Measurements from ENCODE around the gene OTUD3.

The OTUD3 gene

DNA sequence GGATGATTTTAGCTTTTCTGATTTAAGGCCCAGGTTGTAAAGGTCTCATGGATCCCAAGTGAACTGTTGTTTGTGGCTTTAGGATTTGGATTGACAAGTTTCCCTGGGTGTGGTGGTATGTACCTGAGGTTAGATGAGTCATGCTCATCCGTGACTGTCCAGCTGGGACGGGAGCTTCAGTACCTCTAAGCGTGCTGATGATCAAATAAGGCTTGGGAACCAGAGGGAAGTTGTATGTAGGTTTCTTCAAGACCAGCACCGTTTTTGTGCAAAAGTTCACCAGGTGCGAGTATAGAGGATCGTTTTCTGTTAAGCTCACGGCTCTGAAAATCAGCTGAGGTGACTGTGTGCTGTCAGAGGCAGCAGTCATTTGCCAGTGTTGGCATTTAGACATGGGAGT is 21.4 kb downstream of the OTUD3 start:
- Histone ChIP-seq H2BK15ac (ENCODE audit: low read length) (no peak overlapping the region), H3K4me1 (ENCODE audit: control insufficient read depth in 2 of 2, insufficient read depth in 1 of 2, low read depth in 1 of 2, low read length in 2 of 2) (no peaks in the 10 kb centered on the region), H2BK120ac (ENCODE audit: low read depth, low read length) (no peak overlapping the region), H2BK12ac (ENCODE audit: low read length) (no peak overlapping the region), H2BK5ac (ENCODE audit: low read length) (no peak overlapping the region), H2AK5ac (ENCODE audit: low read depth, low read length) (no peak overlapping the region), H3K23ac (ENCODE audit: low read depth, low read length, poor library complexity) (no peak overlapping the region), H3K4me2 (ENCODE audit: insufficient read depth, low read length, poor library complexity, severe bottlenecking) (no peak overlapping the region), H3K9ac (ENCODE audit: low read depth, low read length, poor library complexity) (no peak overlapping the region), H3K79me1 (ENCODE audit: low read depth, low read length) (no peaks in the 10 kb centered on the region), H3K27ac (replicated peaks; ENCODE audit: low read length) (no peak overlapping the region), H4K8ac (ENCODE audit: low read depth, low read length) (no peak overlapping the region), H3K4ac (ENCODE audit: low read length) (no peak overlapping the region), H3K4me3 (ENCODE audit: low read length in 2 of 2) (no peak overlapping the region), H3K9me3 (replicated peaks in 1 of 2; ENCODE audit: control insufficient read depth in 2 of 2, insufficient read depth in 1 of 2, low read depth in 1 of 2, low read length in 2 of 2) (no peaks in the 10 kb centered on the region), H3K36me3 (replicated peaks in 1 of 2; ENCODE audit: control insufficient read depth in 2 of 2, insufficient read depth in 2 of 2, low read length in 2 of 2) (peaks cover 25 to 98% of the 10 kb centered on the region in 2 donors), H3K14ac (ENCODE audit: low read length) (no peak overlapping the region), H3K27me3 (ENCODE audit: control insufficient read depth in 3 of 3, insufficient read depth in 3 of 3, low read depth in 1 of 3, low read length in 3 of 3) (no peaks in the 10 kb centered on the region), H2AFZ (ENCODE audit: low read length) (no peak overlapping the region), H4K91ac (ENCODE audit: low read depth, low read length, poor library complexity) (no peak overlapping the region), H3K18ac (ENCODE audit: low read length) (no peak overlapping the region)
- no peak for DNase-seq (ENCODE audit: low spot score)
- no CpG with 5 or more reads among the region's 7 CpGs for WGBS, 2 donors (ENCODE audit: extremely low coverage in 2 of 2, insufficient read length in 2 of 2, insufficient replicate concordance in 1 of 2)

DNA sequence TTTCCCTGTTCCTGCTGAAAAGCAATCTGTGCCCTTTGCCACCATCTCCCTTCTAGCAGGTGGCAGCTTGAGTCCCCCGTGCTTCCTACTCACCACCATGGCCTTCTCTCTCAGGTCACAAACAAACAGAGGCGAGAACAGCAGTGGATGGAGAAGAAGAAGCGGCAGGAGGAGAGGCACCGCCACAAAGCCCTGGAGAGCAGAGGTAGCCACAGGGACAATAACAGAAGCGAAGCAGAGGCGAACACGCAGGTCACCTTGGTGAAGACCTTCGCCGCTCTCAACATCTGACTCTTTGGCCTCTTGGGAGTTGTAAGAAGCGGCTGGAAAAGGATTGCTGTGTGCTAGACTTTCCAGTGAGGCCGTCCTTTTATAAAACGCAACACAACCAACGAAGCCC is 25.3 kb downstream of the OTUD3 start:
- Histone ChIP-seq H2AK5ac (ENCODE audit: low read depth, low read length) (no peak overlapping the region), H4K91ac (ENCODE audit: low read depth, low read length, poor library complexity) (no peak overlapping the region), H3K4me1 (ENCODE audit: control insufficient read depth in 2 of 2, insufficient read depth in 1 of 2, low read depth in 1 of 2, low read length in 2 of 2) (no peaks in the 10 kb centered on the region), H3K27ac (replicated peaks; ENCODE audit: low read length) (peak overlapping the region; percentile 11), H2BK120ac (ENCODE audit: low read depth, low read length) (no peak overlapping the region), H2BK5ac (ENCODE audit: low read length) (no peak overlapping the region), H3K36me3 (replicated peaks in 1 of 2; ENCODE audit: control insufficient read depth in 2 of 2, insufficient read depth in 2 of 2, low read length in 2 of 2) (peaks cover 37 to 96% of the 10 kb centered on the region in 2 donors), H3K18ac (ENCODE audit: low read length) (no peak overlapping the region), H2BK12ac (ENCODE audit: low read length) (no peak overlapping the region), H3K79me1 (ENCODE audit: low read depth, low read length) (no peaks in the 10 kb centered on the region), H3K9ac (ENCODE audit: low read depth, low read length, poor library complexity) (no peak overlapping the region), H3K14ac (ENCODE audit: low read length) (no peak overlapping the region), H2AFZ (ENCODE audit: low read length) (no peak overlapping the region), H2BK15ac (ENCODE audit: low read length) (no peak overlapping the region), H3K23ac (ENCODE audit: low read depth, low read length, poor library complexity) (no peak overlapping the region), H3K4me2 (ENCODE audit: insufficient read depth, low read length, poor library complexity, severe bottlenecking) (no peak overlapping the region), H3K9me3 (replicated peaks in 1 of 2; ENCODE audit: control insufficient read depth in 2 of 2, insufficient read depth in 1 of 2, low read depth in 1 of 2, low read length in 2 of 2) (no peaks in the 10 kb centered on the region), H3K4me3 (ENCODE audit: low read length in 2 of 2) (no peak overlapping the region), H3K4ac (ENCODE audit: low read length) (no peak overlapping the region), H3K27me3 (ENCODE audit: control insufficient read depth in 3 of 3, insufficient read depth in 3 of 3, low read depth in 1 of 3, low read length in 3 of 3) (no peaks in the 10 kb centered on the region), H4K8ac (ENCODE audit: low read depth, low read length) (no peak overlapping the region)
- no peak for DNase-seq (ENCODE audit: low spot score)
- WGBS, 2 donors (ENCODE audit: extremely low coverage in 2 of 2, insufficient read length in 2 of 2, insufficient replicate concordance in 1 of 2) = no CpG with 5 or more reads among the region's 13 CpGs

DNA sequence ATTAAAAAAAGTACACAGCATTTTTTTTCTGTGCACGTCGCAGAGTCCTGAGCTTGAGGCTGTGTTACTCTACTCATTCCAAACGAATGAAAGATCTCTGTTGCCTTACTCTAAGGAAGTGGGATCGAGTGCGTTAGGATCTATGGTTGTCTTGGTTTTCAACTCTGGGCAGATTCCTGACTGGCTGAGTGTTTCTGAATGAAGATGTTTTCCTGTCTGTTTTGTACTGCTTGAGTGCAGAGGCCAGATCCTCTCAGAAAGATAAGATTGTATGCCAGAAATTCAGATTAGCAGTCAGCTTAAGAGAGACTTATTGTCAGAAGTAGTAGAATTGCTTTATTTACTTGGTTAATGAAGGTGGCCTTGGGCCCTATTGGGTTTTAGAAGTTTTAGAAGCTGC is 27.2 kb downstream of the OTUD3 start:
- Histone ChIP-seq H3K27ac (replicated peaks; ENCODE audit: low read length) (no peak overlapping the region), H2BK120ac (ENCODE audit: low read depth, low read length) (no peak overlapping the region), H3K18ac (ENCODE audit: low read length) (no peak overlapping the region), H4K91ac (ENCODE audit: low read depth, low read length, poor library complexity) (no peak overlapping the region), H3K36me3 (replicated peaks in 1 of 2; ENCODE audit: control insufficient read depth in 2 of 2, insufficient read depth in 2 of 2, low read length in 2 of 2) (peaks cover 36 to 95% of the 10 kb centered on the region in 2 donors), H2BK15ac (ENCODE audit: low read length) (no peak overlapping the region), H2BK12ac (ENCODE audit: low read length) (no peak overlapping the region), H3K14ac (ENCODE audit: low read length) (no peak overlapping the region), H3K27me3 (ENCODE audit: control insufficient read depth in 3 of 3, insufficient read depth in 3 of 3, low read depth in 1 of 3, low read length in 3 of 3) (no peaks in the 10 kb centered on the region), H2AFZ (ENCODE audit: low read length) (no peak overlapping the region), H3K4me3 (ENCODE audit: low read length in 2 of 2) (no peak overlapping the region), H3K9ac (ENCODE audit: low read depth, low read length, poor library complexity) (no peak overlapping the region), H3K9me3 (replicated peaks in 1 of 2; ENCODE audit: control insufficient read depth in 2 of 2, insufficient read depth in 1 of 2, low read depth in 1 of 2, low read length in 2 of 2) (no peaks in the 10 kb centered on the region), H3K4me1 (ENCODE audit: control insufficient read depth in 2 of 2, insufficient read depth in 1 of 2, low read depth in 1 of 2, low read length in 2 of 2) (no peaks in the 10 kb centered on the region), H3K4ac (ENCODE audit: low read length) (no peak overlapping the region), H3K79me1 (ENCODE audit: low read depth, low read length) (no peaks in the 10 kb centered on the region), H3K23ac (ENCODE audit: low read depth, low read length, poor library complexity) (no peak overlapping the region), H2AK5ac (ENCODE audit: low read depth, low read length) (no peak overlapping the region), H3K4me2 (ENCODE audit: insufficient read depth, low read length, poor library complexity, severe bottlenecking) (no peak overlapping the region), H2BK5ac (ENCODE audit: low read length) (no peak overlapping the region), H4K8ac (ENCODE audit: low read depth, low read length) (no peak overlapping the region)
- WGBS, 2 donors (ENCODE audit: extremely low coverage in 2 of 2, insufficient read length in 2 of 2, insufficient replicate concordance in 1 of 2) = no CpG with 5 or more reads among the region's 5 CpGs
- DNase-seq (ENCODE audit: low spot score) = no peak

DNA sequence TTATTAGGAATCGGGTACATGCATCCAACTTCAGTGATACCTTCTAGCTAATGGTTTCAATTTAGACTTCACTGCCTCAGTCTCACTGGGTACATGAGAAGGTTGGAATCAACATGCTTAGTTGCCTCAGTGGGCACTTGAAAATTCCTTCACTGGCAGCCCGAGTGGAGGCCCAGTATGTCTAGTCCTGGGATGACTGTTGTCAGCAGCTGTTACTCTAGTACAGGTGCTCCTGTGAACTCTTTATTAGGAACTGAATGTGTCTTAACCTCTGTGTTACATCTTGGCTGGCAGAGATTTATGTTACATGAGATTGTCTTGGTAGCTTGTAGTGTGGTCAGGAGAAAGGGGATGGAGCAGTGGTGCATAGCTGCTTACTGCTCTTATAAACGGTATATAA is 27.8 kb downstream of the OTUD3 start:
- Histone ChIP-seq H3K14ac (ENCODE audit: low read length) (no peak overlapping the region), H3K27ac (replicated peaks; ENCODE audit: low read length) (no peak overlapping the region), H3K4me1 (ENCODE audit: control insufficient read depth in 2 of 2, insufficient read depth in 1 of 2, low read depth in 1 of 2, low read length in 2 of 2) (no peaks in the 10 kb centered on the region), H2AFZ (ENCODE audit: low read length) (no peak overlapping the region), H3K79me1 (ENCODE audit: low read depth, low read length) (no peaks in the 10 kb centered on the region), H2BK15ac (ENCODE audit: low read length) (no peak overlapping the region), H3K4me2 (ENCODE audit: insufficient read depth, low read length, poor library complexity, severe bottlenecking) (no peak overlapping the region), H3K4ac (ENCODE audit: low read length) (no peak overlapping the region), H3K23ac (ENCODE audit: low read depth, low read length, poor library complexity) (no peak overlapping the region), H2BK120ac (ENCODE audit: low read depth, low read length) (no peak overlapping the region), H4K91ac (ENCODE audit: low read depth, low read length, poor library complexity) (no peak overlapping the region), H2BK12ac (ENCODE audit: low read length) (no peak overlapping the region), H2BK5ac (ENCODE audit: low read length) (no peak overlapping the region), H4K8ac (ENCODE audit: low read depth, low read length) (no peak overlapping the region), H3K18ac (ENCODE audit: low read length) (no peak overlapping the region), H3K4me3 (ENCODE audit: low read length in 2 of 2) (no peak overlapping the region), H2AK5ac (ENCODE audit: low read depth, low read length) (no peak overlapping the region), H3K9ac (ENCODE audit: low read depth, low read length, poor library complexity) (no peak overlapping the region), H3K36me3 (replicated peaks in 1 of 2; ENCODE audit: control insufficient read depth in 2 of 2, insufficient read depth in 2 of 2, low read length in 2 of 2) (peaks cover 39 to 93% of the 10 kb centered on the region in 2 donors), H3K9me3 (replicated peaks in 1 of 2; ENCODE audit: control insufficient read depth in 2 of 2, insufficient read depth in 1 of 2, low read depth in 1 of 2, low read length in 2 of 2) (no peaks in the 10 kb centered on the region), H3K27me3 (ENCODE audit: control insufficient read depth in 3 of 3, insufficient read depth in 3 of 3, low read depth in 1 of 3, low read length in 3 of 3) (no peaks in the 10 kb centered on the region)
- no peak for DNase-seq (ENCODE audit: low spot score)
- no CpG with 5 or more reads among the region's 3 CpGs for WGBS, 2 donors (ENCODE audit: extremely low coverage in 2 of 2, insufficient read length in 2 of 2, insufficient replicate concordance in 1 of 2)
